ENCODE measurements around the gene UBA3. TPM values are rescaled to one million over a fixed set of nuclear protein-coding genes. Genes with fewer than 3 reads are reported as not detected.
A peak's percentile ranks its signal among the peaks of the same experiment; 100 is the strongest.

The UBA3 gene
- total RNA-seq = 10 to 100 TPM; 79.0 to 84.1 TPM

DNA sequence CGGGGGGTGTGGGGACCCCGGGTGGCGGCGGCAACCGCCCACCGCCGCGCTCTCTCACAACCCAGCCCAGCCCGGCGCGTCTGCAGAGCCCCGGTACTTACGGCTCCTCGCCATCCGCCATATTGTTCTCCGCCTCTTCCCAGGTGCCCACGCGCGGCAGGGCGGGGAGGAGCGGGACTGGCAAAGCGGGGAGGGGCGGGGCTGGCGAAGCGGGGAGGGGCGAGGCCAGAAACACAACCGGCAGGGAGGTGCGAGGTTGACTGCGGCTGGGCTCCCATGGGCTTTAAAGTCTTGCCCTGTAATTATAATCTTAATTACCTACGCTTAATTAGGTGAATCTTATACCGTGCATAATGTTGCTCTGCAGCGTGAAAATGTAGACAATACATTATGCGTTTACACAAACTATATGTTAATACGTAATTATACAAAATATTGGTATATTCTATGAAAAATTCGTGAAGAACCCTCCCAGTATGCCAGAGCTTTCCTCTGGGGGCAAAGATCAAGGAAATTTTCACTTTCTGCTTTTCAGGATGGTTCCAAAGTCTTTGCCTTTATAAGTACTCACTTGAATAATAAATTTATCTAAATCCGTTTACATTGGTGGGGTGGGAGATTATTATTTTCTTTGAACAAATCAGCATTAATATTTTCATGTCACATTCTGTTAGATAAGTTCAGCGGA, at the start of gene UBA3:
UBA3 (minus strand) TSS at position 133 of the 688 bp plus-strand sequence; CDS start at position 121, 12 bp downstream.
- peaks cover 62% of the 10 kb centered on the region for H3K4me1 Mint-ChIP-seq (ENCODE audit: low read depth)
- DNase-seq = peak; percentile 96
- H3K27ac Mint-ChIP-seq = peak within 1 kb of the TSS; percentile 97
- H3K36me3 Mint-ChIP-seq = peaks cover 8% of the 10 kb centered on the region
- no peaks in the 10 kb centered on the region for H3K9me3 Mint-ChIP-seq
- intact Hi-C loops (cut with micrococcal nuclease) = loop anchor here (1.0 to 5.0 kb wide), 3 partner anchors 14 to 1982 kb away; no protein-coding TSS in a partner anchor
- H3K4me3 Mint-ChIP-seq = peak within 1 kb of the TSS; percentile 78
- POLR2A ChIA-PET = interaction anchor here (1.7 to 6.1 kb wide), 2 partner anchors 13 to 29 kb away, joined by 6 to 81 read pairs; partner anchors contain the start of gene TMF1
- no peaks in the 10 kb centered on the region for H3K27me3 Mint-ChIP-seq
- CTCF ChIA-PET = no interaction called here

- DNase-seq = no peak
- no peak overlapping the region for H3K27ac Mint-ChIP-seq
- no peaks in the 10 kb centered on the region for H3K4me1 Mint-ChIP-seq (ENCODE audit: low read depth)
- H3K27me3 Mint-ChIP-seq = peaks cover 1% of the 10 kb centered on the region
- CTCF ChIA-PET = interaction anchor here (1.6 kb wide), 1 partner anchor 9 kb away, joined by 5 read pairs; no protein-coding TSS in a partner anchor
- POLR2A ChIA-PET = interaction anchor here (0.6 kb wide), 1 partner anchor 492 kb away, joined by 3 read pairs; no protein-coding TSS in a partner anchor
- intact Hi-C loops (cut with micrococcal nuclease) = no loop called here
- no peaks in the 10 kb centered on the region for H3K36me3 Mint-ChIP-seq
- H3K4me3 Mint-ChIP-seq = no peak overlapping the region
- H3K9me3 Mint-ChIP-seq = no peaks in the 10 kb centered on the region
Observed at GRCh38 chr3:69129531-69129930, 49.4 kb upstream of the UBA3 start.

GRCh38 chr3:69128509-69128908, 48.3 kb upstream of the UBA3 start:
- POLR2A ChIA-PET = no interaction called here
- H3K9me3 Mint-ChIP-seq = no peaks in the 10 kb centered on the region
- no peak overlapping the region for H3K4me3 Mint-ChIP-seq
- H3K27me3 Mint-ChIP-seq = peaks cover 1% of the 10 kb centered on the region
- no peak overlapping the region for H3K27ac Mint-ChIP-seq
- intact Hi-C loops (cut with micrococcal nuclease) = no loop called here
- no peaks in the 10 kb centered on the region for H3K4me1 Mint-ChIP-seq (ENCODE audit: low read depth)
- H3K36me3 Mint-ChIP-seq = no peaks in the 10 kb centered on the region
- CTCF ChIA-PET = interaction anchor here (1.0 to 1.6 kb wide), 2 partner anchors 8 to 10 kb away, joined by 3 to 5 read pairs; no protein-coding TSS in a partner anchor
- no peak for DNase-seq

GRCh38 chr3:69126999-69127398, 46.8 kb upstream of the UBA3 start:
- DNase-seq = no peak
- POLR2A ChIA-PET = no interaction called here
- Mint-ChIP-seq H3K27ac (no peak overlapping the region), H3K27me3 (peaks cover 1% of the 10 kb centered on the region), H3K4me3 (no peak overlapping the region), H3K9me3 (no peaks in the 10 kb centered on the region), H3K4me1 (ENCODE audit: low read depth) (no peaks in the 10 kb centered on the region), H3K36me3 (no peaks in the 10 kb centered on the region)
- CTCF ChIA-PET = interaction anchor here (1.0 kb wide), 1 partner anchor 283 kb away, joined by 4 read pairs; no protein-coding TSS in a partner anchor
- intact Hi-C loops (cut with micrococcal nuclease) = no loop called here

DNA sequence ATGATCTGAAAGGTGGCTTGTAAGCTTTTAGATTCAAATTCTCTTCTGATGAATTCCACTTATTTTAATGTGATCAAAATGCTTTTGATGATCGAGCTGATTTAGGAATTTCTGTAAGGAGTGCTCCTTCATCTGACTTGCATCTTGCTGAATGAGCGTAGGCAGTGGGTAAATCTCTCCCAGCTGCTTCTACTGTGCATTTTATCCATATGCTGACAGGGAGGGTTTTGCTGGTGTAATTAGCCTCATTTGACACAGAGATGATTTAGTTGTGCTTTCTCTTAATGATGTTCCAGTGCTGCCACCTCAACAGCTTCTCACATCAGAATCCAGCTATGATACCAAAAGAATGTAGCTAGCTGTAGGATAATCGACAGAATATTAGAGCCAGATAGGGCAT, 46.1 kb upstream of the UBA3 start:
- no peaks in the 10 kb centered on the region for H3K9me3 Mint-ChIP-seq
- ChIA-PET CTCF (interaction anchor here (0.9 to 1.8 kb wide), 4 partner anchors 35 to 297 kb away, joined by 4 to 10 read pairs (median 6); no protein-coding TSS in a partner anchor), POLR2A (no interaction called here)
- H3K4me3 Mint-ChIP-seq = no peak overlapping the region
- H3K27me3 Mint-ChIP-seq = peaks cover 1% of the 10 kb centered on the region
- H3K27ac Mint-ChIP-seq = no peak overlapping the region
- DNase-seq = no peak
- H3K4me1 Mint-ChIP-seq (ENCODE audit: low read depth) = no peaks in the 10 kb centered on the region
- no peaks in the 10 kb centered on the region for H3K36me3 Mint-ChIP-seq
- intact Hi-C loops (cut with micrococcal nuclease) = no loop called here

DNA sequence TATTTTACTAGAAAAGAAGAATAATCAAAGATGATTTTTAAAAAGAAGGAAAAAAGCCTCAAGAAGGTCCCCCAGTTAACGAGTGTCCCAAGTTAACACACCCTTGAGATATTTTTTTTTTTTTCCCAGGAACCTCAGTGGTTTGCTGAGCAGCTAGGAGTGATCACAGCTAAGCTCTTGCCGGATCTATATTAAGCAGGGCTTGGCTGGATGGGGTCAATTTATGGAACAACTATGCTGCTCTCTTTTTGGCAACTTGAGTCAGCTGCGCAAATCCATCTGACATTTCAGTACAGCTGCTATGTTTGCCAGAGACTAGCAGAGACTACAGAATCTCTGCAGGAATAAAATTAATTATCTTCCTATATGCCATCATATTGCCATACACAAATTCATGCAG, 42.2 kb upstream of the UBA3 start, which contains the start of gene LMOD3:
LMOD3 (minus strand) TSS at position 193 of the 400 bp plus-strand sequence. CDS start 209 bp downstream, outside the sequence.
- intact Hi-C loops (cut with micrococcal nuclease) = no loop called here
- no peak within 1 kb of the TSS for H3K27ac Mint-ChIP-seq

GRCh38 chr3:69121950-69122349, 41.8 kb upstream of the UBA3 start:
- CTCF ChIA-PET = interaction anchor here (0.6 to 6.7 kb wide), 26 partner anchors 10 to 543 kb away, joined by 3 to 71 read pairs (median 4); no protein-coding TSS in a partner anchor
- H3K27ac Mint-ChIP-seq = no peak overlapping the region
- no peaks in the 10 kb centered on the region for H3K36me3 Mint-ChIP-seq

More for the DNA sequence above, 42.2 kb upstream of the UBA3 start, which contains the start of gene LMOD3:
- H3K4me3 Mint-ChIP-seq = no peak within 1 kb of the TSS
- H3K27me3 Mint-ChIP-seq = peaks cover 1% of the 10 kb centered on the region
- H3K36me3 Mint-ChIP-seq = no peaks in the 10 kb centered on the region
- peaks cover 5% of the 10 kb centered on the region for H3K4me1 Mint-ChIP-seq (ENCODE audit: low read depth)
- ChIA-PET CTCF (interaction anchor here (1.0 to 6.7 kb wide), 5 partner anchors 12 to 287 kb away, joined by 3 to 71 read pairs (median 8); no protein-coding TSS in a partner anchor), POLR2A (no interaction called here)
- DNase-seq = no peak
- H3K9me3 Mint-ChIP-seq = no peaks in the 10 kb centered on the region

GRCh38 chr3:69121513-69121912, 41.3 kb upstream of the UBA3 start:
- DNase-seq = no peak
- no peaks in the 10 kb centered on the region for H3K27me3 Mint-ChIP-seq
- no peak overlapping the region for H3K4me3 Mint-ChIP-seq
- intact Hi-C loops (cut with micrococcal nuclease) = loop anchor here (1.0 to 2.0 kb wide), 5 partner anchors 40 to 549 kb away; no protein-coding TSS in a partner anchor
- POLR2A ChIA-PET = interaction anchor here (0.6 to 0.9 kb wide), 3 partner anchors 113 to 185 kb away, joined by 3 to 6 read pairs (median 3); no protein-coding TSS in a partner anchor
- no peaks in the 10 kb centered on the region for H3K9me3 Mint-ChIP-seq
- no peak overlapping the region for H3K27ac Mint-ChIP-seq
- H3K4me1 Mint-ChIP-seq (ENCODE audit: low read depth) = peaks cover 5% of the 10 kb centered on the region
- H3K36me3 Mint-ChIP-seq = no peaks in the 10 kb centered on the region
- CTCF ChIA-PET = interaction anchor here (0.6 to 6.7 kb wide), 41 partner anchors 10 to 734 kb away, joined by 3 to 71 read pairs (median 4); partner anchors contain the start of gene TMF1

More at GRCh38 chr3:69121950-69122349, 41.8 kb upstream of the UBA3 start:
- DNase-seq = no peak
- no peaks in the 10 kb centered on the region for H3K9me3 Mint-ChIP-seq
- H3K4me3 Mint-ChIP-seq = no peak overlapping the region
- H3K27me3 Mint-ChIP-seq = peaks cover under 1% of the 10 kb centered on the region
- POLR2A ChIA-PET = interaction anchor here (0.6 kb wide), 2 partner anchors 113 to 116 kb away, joined by 3 to 6 read pairs; no protein-coding TSS in a partner anchor
- intact Hi-C loops (cut with micrococcal nuclease) = loop anchor here (1.0 to 2.0 kb wide), 5 partner anchors 39 to 549 kb away; no protein-coding TSS in a partner anchor
- H3K4me1 Mint-ChIP-seq (ENCODE audit: low read depth) = peaks cover 5% of the 10 kb centered on the region

GRCh38 chr3:69120879-69121464, 40.8 kb upstream of the UBA3 start:
- H3K27me3 Mint-ChIP-seq = no peaks in the 10 kb centered on the region
- no peak overlapping the region for H3K4me3 Mint-ChIP-seq
- H3K9me3 Mint-ChIP-seq = no peaks in the 10 kb centered on the region
- no peaks in the 10 kb centered on the region for H3K36me3 Mint-ChIP-seq
- POLR2A ChIA-PET = interaction anchor here (0.6 to 0.9 kb wide), 3 partner anchors 114 to 186 kb away, joined by 3 to 6 read pairs (median 3); no protein-coding TSS in a partner anchor
- DNase-seq = peak; percentile 88
- intact Hi-C loops (cut with micrococcal nuclease) = loop anchor here (1.0 to 2.0 kb wide), 5 partner anchors 40 to 550 kb away; no protein-coding TSS in a partner anchor
- CTCF ChIA-PET = interaction anchor here (0.6 to 6.7 kb wide), 44 partner anchors 9 to 891 kb away, joined by 3 to 71 read pairs (median 4); partner anchors contain the start of gene TMF1
- H3K4me1 Mint-ChIP-seq (ENCODE audit: low read depth) = peaks cover 5% of the 10 kb centered on the region
- H3K27ac Mint-ChIP-seq = no peak overlapping the region

DNA sequence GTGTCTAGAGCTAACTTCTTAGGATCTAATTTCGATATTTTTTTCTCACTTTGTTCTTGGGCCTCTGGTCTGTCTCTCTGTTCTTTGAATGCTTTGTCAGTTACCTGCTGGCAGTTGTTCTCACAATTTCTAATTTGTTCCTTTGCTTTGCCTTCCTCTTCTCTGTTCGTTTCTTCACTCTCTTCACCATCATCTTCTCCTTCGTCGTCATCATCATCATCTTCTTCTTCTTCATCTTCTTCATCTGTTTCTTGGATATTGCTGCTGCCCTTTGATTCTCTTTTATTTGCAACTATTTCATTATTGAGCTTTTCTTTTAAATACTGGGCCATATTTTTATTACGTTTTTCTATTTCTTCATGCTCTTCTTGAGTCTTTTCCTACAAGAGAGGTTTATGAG, 39.5 kb upstream of the UBA3 start:
- Mint-ChIP-seq H3K4me3 (no peak overlapping the region), H3K27me3 (no peaks in the 10 kb centered on the region), H3K4me1 (ENCODE audit: low read depth) (peaks cover 5% of the 10 kb centered on the region), H3K27ac (no peak overlapping the region), H3K36me3 (no peaks in the 10 kb centered on the region), H3K9me3 (no peaks in the 10 kb centered on the region)
- no peak for DNase-seq
- intact Hi-C loops (cut with micrococcal nuclease) = loop anchor here (2.0 kb wide), 2 partner anchors 315 to 551 kb away; no protein-coding TSS in a partner anchor
- CTCF ChIA-PET = interaction anchor here (0.6 to 6.7 kb wide), 22 partner anchors 9 to 892 kb away, joined by 3 to 71 read pairs (median 4); no protein-coding TSS in a partner anchor
- POLR2A ChIA-PET = interaction anchor here (1.1 kb wide), 1 partner anchor 34 kb away, joined by 5 read pairs; no protein-coding TSS in a partner anchor

- no peaks in the 10 kb centered on the region for H3K27me3 Mint-ChIP-seq
- no peaks in the 10 kb centered on the region for H3K36me3 Mint-ChIP-seq
- ChIA-PET POLR2A (interaction anchor here (1.1 kb wide), 1 partner anchor 33 kb away, joined by 5 read pairs; no protein-coding TSS in a partner anchor), CTCF (interaction anchor here (0.6 to 6.7 kb wide), 15 partner anchors 19 to 320 kb away, joined by 3 to 71 read pairs (median 5); no protein-coding TSS in a partner anchor)
- intact Hi-C loops (cut with micrococcal nuclease) = no loop called here
- H3K4me1 Mint-ChIP-seq (ENCODE audit: low read depth) = peaks cover 6% of the 10 kb centered on the region
- DNase-seq = no peak
- H3K9me3 Mint-ChIP-seq = no peaks in the 10 kb centered on the region
- H3K27ac Mint-ChIP-seq = no peak overlapping the region
- H3K4me3 Mint-ChIP-seq = no peak overlapping the region
Observed at GRCh38 chr3:69119138-69119537, 39.0 kb upstream of the UBA3 start.

Data from activated CD4-positive, alpha-beta memory T cell treated with anti-CD3 and anti-CD28 coated beads for 36 hours (primary cell).